Measurements from ENCODE around the gene SLC12A4. TPM values are rescaled to one million over a fixed set of nuclear protein-coding genes. Genes with fewer than 3 reads are reported as not detected.

Gene SLC12A4
- total and polyA plus RNA-seq, 5 donors: 49.3 to 114 (median 65.1) TPM

DNA sequence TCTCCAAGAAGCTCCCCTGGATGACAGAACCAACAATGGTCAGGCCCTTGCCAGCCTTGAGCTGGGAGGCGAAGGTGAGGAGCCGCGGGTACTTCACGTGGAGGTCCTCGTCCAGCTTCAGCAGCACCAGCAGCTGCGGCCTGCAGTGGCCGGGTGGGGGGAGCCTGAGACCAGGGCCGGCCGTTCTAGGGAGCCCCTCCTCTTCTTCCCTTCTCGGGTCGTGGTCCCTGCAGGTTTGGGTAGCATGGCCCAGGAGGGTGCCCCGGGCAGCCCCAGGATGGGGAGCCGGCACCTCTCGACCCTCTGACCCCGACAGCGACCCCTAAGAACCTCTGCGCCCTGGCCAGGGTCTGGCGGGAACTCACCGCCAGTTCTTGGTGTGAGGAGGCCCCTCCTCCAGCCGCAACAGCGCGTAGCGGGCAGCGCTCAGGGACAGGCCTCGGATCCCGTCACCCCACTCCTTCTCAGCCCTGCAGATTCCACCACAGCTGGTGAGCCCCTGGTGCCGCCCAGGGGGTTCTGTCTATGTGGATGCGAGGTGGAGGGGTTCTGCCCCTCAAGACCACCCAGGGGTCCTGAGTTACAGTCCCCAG, 21.4 kb downstream of the SLC12A4 start:
- DNase-seq (peak in 2 of 3 donors; percentile 58 to 65), ATAC-seq (no peak)
- Histone ChIP-seq H3K4me1 (ENCODE audit: control insufficient read depth, insufficient read depth, low read length) (peaks cover 4% of the 10 kb centered on the region), H3K4me3 (ENCODE audit: low read length) (no peak overlapping the region), H3K27ac (ENCODE audit: low read length) (no peak overlapping the region), H3K9me3 (ENCODE audit: control insufficient read depth, low read length) (no peaks in the 10 kb centered on the region), H3K27me3 (ENCODE audit: control insufficient read depth, insufficient read depth) (no peaks in the 10 kb centered on the region)
- intact Hi-C loops (cut with DNase I): no loop called here
- WGBS: 92% methylated on average over 28 of the region's 28 CpGs

DNA sequence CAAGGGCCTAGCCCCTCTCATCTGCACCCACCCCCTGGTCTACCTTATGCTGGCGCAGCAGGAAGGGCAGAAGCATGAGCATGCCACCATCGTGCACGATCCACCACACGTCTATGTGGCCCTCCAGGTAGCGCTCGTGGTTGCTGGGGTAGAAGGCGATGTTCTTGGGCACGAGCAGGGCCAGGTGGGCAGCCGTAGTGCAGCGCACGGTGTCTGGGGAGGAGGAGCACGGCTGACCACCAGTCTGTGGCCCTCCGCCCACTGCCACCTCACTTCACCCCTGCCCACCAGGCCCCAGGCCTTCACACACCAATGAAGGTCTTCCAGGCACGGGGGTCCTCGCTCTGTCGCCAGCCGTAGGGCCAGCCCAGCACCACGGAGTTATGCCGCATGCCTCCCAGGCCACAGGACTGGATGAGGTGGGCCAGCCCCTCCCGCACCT, 22.3 kb downstream of the SLC12A4 start:
- no peaks in the 10 kb centered on the region for H3K27me3 ChIP-seq (ENCODE audit: control insufficient read depth, insufficient read depth)
- ATAC-seq: no peak
- no peak overlapping the region for H3K27ac ChIP-seq (ENCODE audit: low read length)
- no peaks in the 10 kb centered on the region for H3K4me1 ChIP-seq (ENCODE audit: control insufficient read depth, insufficient read depth, low read length)
- WGBS: 93% methylated on average over 20 of the region's 20 CpGs
- intact Hi-C loops (cut with DNase I): no loop called here
- peak in 1 of 3 donors; percentile 65 for DNase-seq
- no peak overlapping the region for H3K4me3 ChIP-seq (ENCODE audit: low read length)
- no peaks in the 10 kb centered on the region for H3K9me3 ChIP-seq (ENCODE audit: control insufficient read depth, low read length)

DNA sequence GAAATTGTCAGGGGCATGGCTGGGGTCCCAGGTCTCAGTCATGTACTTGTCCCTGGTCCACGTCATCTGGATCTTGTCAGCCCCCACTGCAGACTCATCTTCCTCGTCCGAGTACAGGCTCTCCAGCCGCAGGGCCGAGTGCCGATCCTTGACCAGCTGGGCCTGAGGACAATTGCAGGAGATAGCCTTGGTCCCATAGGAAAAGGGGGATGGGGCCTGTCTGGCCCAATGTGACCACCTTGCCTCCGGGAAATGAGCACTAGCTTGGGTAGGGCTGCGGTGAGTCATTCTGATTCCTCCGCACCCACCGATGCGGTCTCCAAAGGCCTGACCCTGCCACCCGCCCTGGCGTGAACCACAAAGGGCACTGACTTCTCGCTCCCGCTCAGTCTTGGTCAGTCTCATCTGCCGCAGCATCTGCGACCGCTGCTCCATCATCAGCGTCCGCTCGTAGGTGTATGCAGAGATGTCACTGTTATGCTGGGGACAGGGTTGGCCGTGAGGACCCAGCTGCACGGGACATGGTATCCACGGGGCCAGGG, 23.0 kb downstream of the SLC12A4 start:
- no peaks in the 10 kb centered on the region for H3K9me3 ChIP-seq (ENCODE audit: control insufficient read depth, low read length)
- H3K27me3 ChIP-seq (ENCODE audit: control insufficient read depth, insufficient read depth): no peaks in the 10 kb centered on the region
- H3K27ac ChIP-seq (ENCODE audit: low read length): no peak overlapping the region
- no peak overlapping the region for H3K4me3 ChIP-seq (ENCODE audit: low read length)
- no peaks in the 10 kb centered on the region for H3K4me1 ChIP-seq (ENCODE audit: control insufficient read depth, insufficient read depth, low read length)
- intact Hi-C loops (cut with DNase I): no loop called here
- no peak for ATAC-seq
- WGBS: 78% methylated on average over 24 of the region's 24 CpGs
- peak in 2 of 3 donors; percentile 54 to 61 for DNase-seq

DNA sequence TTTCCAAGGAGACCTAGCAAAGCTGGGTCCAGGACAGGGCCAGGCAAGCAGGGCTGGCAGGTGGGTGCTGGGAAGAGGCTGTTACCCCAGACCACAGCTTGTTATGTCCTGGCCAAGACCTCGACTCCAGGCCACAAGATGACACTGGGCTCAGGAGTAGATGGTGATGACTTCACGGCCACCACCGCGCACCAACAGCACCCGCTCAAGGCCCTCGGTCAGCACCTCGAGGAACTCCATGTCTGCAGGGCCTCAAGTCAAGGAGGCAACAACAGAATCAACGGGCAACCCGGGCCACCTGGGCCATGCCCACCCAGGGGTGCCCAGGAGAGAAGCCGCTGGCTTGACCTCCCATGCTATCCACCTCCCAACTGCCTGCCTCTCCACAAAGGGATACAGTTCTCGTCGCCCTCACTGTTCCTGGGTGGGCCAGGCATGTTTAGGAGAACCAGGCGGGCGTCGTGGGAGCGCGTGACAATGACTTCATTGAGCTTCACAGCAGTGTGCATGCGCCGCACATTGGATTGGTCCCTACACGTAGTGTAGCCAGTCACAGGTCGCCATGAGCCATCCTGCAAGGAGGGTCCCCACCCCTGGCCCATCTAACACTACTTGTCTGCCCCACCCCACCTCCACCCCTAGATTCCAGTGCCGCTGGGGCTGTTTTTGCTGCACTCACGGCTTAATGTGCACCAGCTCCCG, 23.6 kb downstream of the SLC12A4 start:
- intact Hi-C loops (cut with DNase I): no loop called here
- H3K4me1 ChIP-seq (ENCODE audit: control insufficient read depth, insufficient read depth, low read length): no peaks in the 10 kb centered on the region
- H3K4me3 ChIP-seq (ENCODE audit: low read length): no peak overlapping the region
- peak in 2 of 3 donors; percentile 62 to 66 for DNase-seq
- no peak for ATAC-seq
- H3K27me3 ChIP-seq (ENCODE audit: control insufficient read depth, insufficient read depth): no peaks in the 10 kb centered on the region
- 86% methylated on average over 24 of the region's 24 CpGs for WGBS
- no peaks in the 10 kb centered on the region for H3K9me3 ChIP-seq (ENCODE audit: control insufficient read depth, low read length)
- H3K27ac ChIP-seq (ENCODE audit: low read length): peak overlapping the region; percentile 2

DNA sequence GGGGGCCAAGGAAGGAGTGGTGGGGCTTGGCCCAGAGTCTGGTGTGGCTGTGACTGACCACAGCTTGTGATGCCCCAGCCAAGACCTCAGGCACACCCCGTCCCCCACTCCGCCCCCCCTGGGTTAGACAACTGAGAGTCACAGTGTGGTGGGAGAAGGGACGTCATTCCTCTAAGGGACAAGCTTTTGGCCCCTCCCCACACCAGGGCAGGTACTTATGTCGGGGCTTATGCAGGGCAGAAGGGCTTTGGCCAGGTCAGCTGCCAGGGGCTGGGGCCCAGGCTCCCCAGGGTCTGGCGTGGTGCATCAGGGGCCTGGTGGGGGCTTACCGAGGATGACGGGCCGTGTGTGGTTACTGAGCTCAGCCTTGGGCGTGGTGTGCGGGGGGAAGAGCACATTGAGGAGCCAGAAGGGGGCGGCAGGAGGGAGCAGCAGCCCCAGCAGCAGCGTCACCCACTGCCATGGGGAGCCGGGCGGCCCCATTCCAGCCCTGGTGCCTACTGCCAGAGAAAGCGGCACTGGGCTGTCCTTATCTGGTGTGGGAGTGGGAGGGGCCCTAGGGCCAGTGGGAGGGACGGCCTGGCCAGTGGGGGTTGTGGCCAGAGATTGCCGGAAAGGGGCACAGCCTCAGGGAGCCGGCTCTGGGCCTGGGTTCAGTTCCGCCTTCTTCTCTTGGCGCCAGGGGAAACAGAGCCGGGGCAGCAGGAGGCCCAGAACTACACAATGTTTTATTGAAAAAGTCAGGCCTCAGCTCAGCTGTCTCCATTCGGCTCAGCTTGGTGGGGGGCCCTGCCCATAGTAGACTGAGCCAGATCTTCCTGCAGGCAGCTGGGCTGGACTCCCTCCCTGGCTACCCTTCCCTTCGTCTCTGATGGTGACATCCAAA, 24.6 kb downstream of the SLC12A4 start, which contains the start of gene LCAT:
Gene LCAT, minus strand, starts transcription at position 502 of the 886 bp plus-strand sequence. Its CDS starts 19 bp downstream, at position 483.
- Histone ChIP-seq H3K9me3 (ENCODE audit: control insufficient read depth, low read length) (no peaks in the 10 kb centered on the region), H3K27me3 (ENCODE audit: control insufficient read depth, insufficient read depth) (no peaks in the 10 kb centered on the region), H3K4me3 (ENCODE audit: low read length) (no peak within 1 kb of the TSS), H3K27ac (ENCODE audit: low read length) (peak within 1 kb of the TSS; percentile 17), H3K4me1 (ENCODE audit: control insufficient read depth, insufficient read depth, low read length) (no peaks in the 10 kb centered on the region)
- ATAC-seq: peak; percentile 71 to 82
- 49% methylated on average over 23 of the region's 23 CpGs for WGBS
- DNase-seq: peak; percentile 87 to 94 (median 93)
- intact Hi-C loops (cut with DNase I): no loop called here

DNA sequence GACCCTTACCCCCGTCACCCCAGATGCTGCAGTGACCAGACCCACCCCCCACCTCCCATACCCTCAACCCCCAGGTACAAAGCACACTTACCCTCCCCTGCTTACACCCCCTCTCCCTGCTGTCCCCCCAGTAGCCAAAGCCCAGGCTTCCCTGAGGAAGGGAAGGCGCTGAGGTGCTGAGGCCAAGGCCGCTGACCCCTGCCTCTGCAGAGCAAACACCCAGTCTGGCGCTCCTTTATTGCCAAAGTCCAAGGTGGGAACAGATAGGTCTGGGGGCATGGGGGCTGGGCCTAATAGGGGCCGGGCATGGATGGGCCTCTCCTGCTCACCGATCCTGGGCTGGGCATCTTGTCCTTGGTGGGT, 25.2 kb downstream of the SLC12A4 start:
- Histone ChIP-seq H3K4me3 (ENCODE audit: low read length) (no peak overlapping the region), H3K27ac (ENCODE audit: low read length) (peak overlapping the region; percentile 17), H3K9me3 (ENCODE audit: control insufficient read depth, low read length) (no peaks in the 10 kb centered on the region), H3K27me3 (ENCODE audit: control insufficient read depth, insufficient read depth) (no peaks in the 10 kb centered on the region), H3K4me1 (ENCODE audit: control insufficient read depth, insufficient read depth, low read length) (no peaks in the 10 kb centered on the region)
- WGBS: 81% methylated on average over 6 of the region's 6 CpGs
- intact Hi-C loops (cut with DNase I): no loop called here
- no peak for ATAC-seq
- DNase-seq: no peak

DNA sequence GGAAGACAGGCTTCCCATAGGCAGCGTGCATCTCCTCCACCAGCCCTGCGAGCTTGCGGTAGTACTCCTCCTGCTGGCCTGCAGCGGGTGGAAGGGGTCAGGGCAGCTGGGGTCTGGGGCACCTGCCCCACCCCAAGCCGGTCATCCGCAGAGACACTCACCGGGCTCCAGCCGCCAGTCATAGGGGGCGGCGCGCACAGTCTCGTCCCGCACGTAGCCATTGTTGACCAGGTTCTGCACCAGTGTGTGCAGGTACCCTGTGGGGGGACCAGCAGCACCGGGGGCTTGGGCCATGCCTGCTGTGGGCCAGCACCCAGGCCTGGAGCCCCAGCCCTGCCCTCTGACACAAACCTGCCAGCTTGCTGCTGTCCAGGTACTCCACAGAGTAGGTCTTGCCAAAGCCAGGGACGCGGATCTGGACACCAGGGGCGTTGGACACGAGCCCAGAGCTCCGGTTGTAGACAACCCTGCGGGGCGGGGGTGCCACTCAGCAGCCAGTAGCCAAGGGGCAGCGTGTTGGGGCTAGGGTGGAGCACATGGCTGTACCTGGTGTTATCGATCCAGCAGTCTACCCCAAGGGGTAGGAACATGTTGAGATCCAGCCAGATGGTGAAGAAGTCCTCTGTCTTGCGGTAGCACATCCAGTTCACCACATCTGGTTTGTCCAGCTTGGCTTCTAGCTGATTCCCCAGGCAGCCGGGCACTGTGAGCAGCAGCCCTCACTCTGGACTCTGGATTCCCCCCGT, 25.8 kb downstream of the SLC12A4 start:
- Histone ChIP-seq H3K4me3 (ENCODE audit: low read length) (no peak overlapping the region), H3K27ac (ENCODE audit: low read length) (no peak overlapping the region), H3K27me3 (ENCODE audit: control insufficient read depth, insufficient read depth) (no peaks in the 10 kb centered on the region), H3K4me1 (ENCODE audit: control insufficient read depth, insufficient read depth, low read length) (no peaks in the 10 kb centered on the region), H3K9me3 (ENCODE audit: control insufficient read depth, low read length) (no peaks in the 10 kb centered on the region)
- ATAC-seq (peak in 1 of 2 donors; percentile 2), DNase-seq (peak in 2 of 3 donors; percentile 70 to 76)
- intact Hi-C loops (cut with DNase I): no loop called here
- 80% methylated on average over 27 of the region's 27 CpGs for WGBS

DNA sequence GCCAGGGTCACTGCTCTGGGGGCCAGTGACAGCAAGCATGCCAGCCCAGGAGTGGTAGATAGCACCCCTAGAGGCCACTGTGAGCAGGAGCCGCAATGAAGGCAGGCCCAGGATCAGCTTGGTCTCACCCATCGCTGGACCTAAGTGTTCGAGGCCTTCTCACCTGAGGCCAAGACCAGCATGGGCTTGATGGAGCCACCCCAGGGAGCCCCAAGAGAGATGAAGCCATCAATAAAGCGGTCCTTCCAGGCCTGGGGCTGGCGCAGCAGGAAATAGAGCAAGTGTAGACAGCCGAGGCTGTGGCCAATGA, 26.3 kb downstream of the SLC12A4 start:
- DNase-seq: no peak
- Histone ChIP-seq H3K4me1 (ENCODE audit: control insufficient read depth, insufficient read depth, low read length) (peaks cover under 1% of the 10 kb centered on the region), H3K9me3 (ENCODE audit: control insufficient read depth, low read length) (no peaks in the 10 kb centered on the region), H3K27ac (ENCODE audit: low read length) (no peak overlapping the region), H3K4me3 (ENCODE audit: low read length) (no peak overlapping the region), H3K27me3 (ENCODE audit: control insufficient read depth, insufficient read depth) (no peaks in the 10 kb centered on the region)
- ATAC-seq: peak in 1 of 2 donors; percentile 11
- intact Hi-C loops (cut with DNase I): no loop called here
- 74% methylated on average over 6 of the region's 6 CpGs for WGBS

DNA sequence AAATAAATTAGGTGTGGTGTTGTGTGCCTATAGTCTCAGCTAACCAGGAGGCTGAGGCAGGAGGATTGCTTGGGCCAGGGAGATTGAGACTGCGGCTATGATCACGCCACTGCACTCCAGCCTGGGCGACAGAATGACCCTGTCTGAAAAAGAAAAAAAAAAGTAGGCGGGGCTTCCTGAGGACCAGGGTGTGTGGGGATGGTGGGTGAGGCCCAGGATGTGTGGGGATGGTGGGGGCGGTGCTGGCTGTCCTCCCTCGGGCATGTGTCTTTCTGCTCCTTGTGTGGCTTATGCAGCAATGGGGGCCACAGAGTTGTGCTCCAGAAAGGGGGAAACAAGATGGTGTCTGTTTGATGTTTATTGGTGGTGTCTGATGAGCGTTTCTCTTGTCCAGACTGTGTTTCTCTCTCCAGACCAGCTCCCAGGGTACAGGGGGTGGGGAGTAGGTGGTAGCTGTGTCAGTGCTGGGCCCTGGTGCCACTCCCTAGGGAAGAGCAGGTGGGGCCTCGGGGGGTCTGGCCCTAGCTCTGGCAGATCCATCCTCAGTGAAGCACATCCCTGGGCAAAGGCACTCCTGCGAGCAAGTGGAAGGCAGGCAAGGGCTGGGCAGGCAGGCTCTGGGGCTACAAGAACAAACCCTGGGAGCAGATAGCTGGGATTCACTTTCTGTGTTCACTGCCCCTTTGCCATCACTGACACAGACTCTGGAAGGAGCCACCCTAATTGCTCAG, 26.8 kb downstream of the SLC12A4 start:
- intact Hi-C loops (cut with DNase I): no loop called here
- DNase-seq (peak in 1 of 3 donors; percentile 65), ATAC-seq (no peak)
- H3K9me3 ChIP-seq (ENCODE audit: control insufficient read depth, low read length): no peaks in the 10 kb centered on the region
- H3K27me3 ChIP-seq (ENCODE audit: control insufficient read depth, insufficient read depth): no peaks in the 10 kb centered on the region
- WGBS: 75% methylated on average over 9 of the region's 9 CpGs
- H3K4me1 ChIP-seq (ENCODE audit: control insufficient read depth, insufficient read depth, low read length): peaks cover 4% of the 10 kb centered on the region
- H3K27ac ChIP-seq (ENCODE audit: low read length): no peak overlapping the region
- H3K4me3 ChIP-seq (ENCODE audit: low read length): no peak overlapping the region
